ENCODE measurements around the gene CHST9.
"Not testable (repeated sequence)": the region's sequence is repeated elsewhere in the genome, so short reads cannot be mapped to it uniquely, and the experiment has no call there.

The CHST9 gene

GRCh38 chr18:27185025-27185763 is at the start of gene CHST9:
TSS of gene CHST9 (minus strand) at chr18:27185308. CDS start at chr18:27142809, 42,499 bp downstream.
- DNase-seq (ENCODE audit: low read depth) = no peak

- DNase-seq (ENCODE audit: low read depth) = not testable (repeated sequence)
Observed at GRCh38 chr18:27232355-27232754, 47.2 kb upstream of the CHST9 start.

GRCh38 chr18:27231671-27232070 is 46.6 kb upstream of the CHST9 start:
- DNase-seq (ENCODE audit: low read depth) = not testable (repeated sequence)

- DNase-seq (ENCODE audit: low read depth) = not testable (repeated sequence)
Observed at GRCh38 chr18:27231221-27231620, 46.1 kb upstream of the CHST9 start.

GRCh38 chr18:27227721-27228120 is 42.6 kb upstream of the CHST9 start:
- DNase-seq (ENCODE audit: low read depth) = no peak

GRCh38 chr18:27226556-27227075 is 41.5 kb upstream of the CHST9 start:
- DNase-seq (ENCODE audit: low read depth) = no peak

GRCh38 chr18:27225947-27226481 is 40.9 kb upstream of the CHST9 start:
- no peak for DNase-seq (ENCODE audit: low read depth)

- DNase-seq (ENCODE audit: low read depth) = no peak
Observed at GRCh38 chr18:27223526-27224291, 38.6 kb upstream of the CHST9 start.

GRCh38 chr18:27214831-27215230 is 29.7 kb upstream of the CHST9 start:
- DNase-seq (ENCODE audit: low read depth) = no peak

- DNase-seq (ENCODE audit: low read depth) = no peak
Observed at GRCh38 chr18:27213123-27213717, 28.1 kb upstream of the CHST9 start.

GRCh38 chr18:27211569-27211968 is 26.5 kb upstream of the CHST9 start:
- DNase-seq (ENCODE audit: low read depth) = no peak

GRCh38 chr18:27206411-27206810 is 21.3 kb upstream of the CHST9 start:
- DNase-seq (ENCODE audit: low read depth) = no peak

GRCh38 chr18:27202741-27203140 is 17.6 kb upstream of the CHST9 start:
- no peak for DNase-seq (ENCODE audit: low read depth)

GRCh38 chr18:27198036-27198435 is 12.9 kb upstream of the CHST9 start:
- DNase-seq (ENCODE audit: low read depth) = no peak

- DNase-seq (ENCODE audit: low read depth) = no peak
Observed at GRCh38 chr18:27188309-27188708, 3.2 kb upstream of the CHST9 start.

GRCh38 chr18:27185897-27186296 is 789 bp upstream of the CHST9 start:
- no peak for DNase-seq (ENCODE audit: low read depth)

GRCh38 chr18:27184115-27185024 is 738 bp downstream of the CHST9 start:
- no peak for DNase-seq (ENCODE audit: low read depth)

GRCh38 chr18:27181726-27182125 is 3.4 kb downstream of the CHST9 start:
- no peak for DNase-seq (ENCODE audit: low read depth)

GRCh38 chr18:27178424-27178823 is 6.7 kb downstream of the CHST9 start:
- no peak for DNase-seq (ENCODE audit: low read depth)

- no peak for DNase-seq (ENCODE audit: low read depth)
Observed at GRCh38 chr18:27175914-27176313, 9.2 kb downstream of the CHST9 start.

GRCh38 chr18:27175245-27175644 is 9.9 kb downstream of the CHST9 start:
- no peak for DNase-seq (ENCODE audit: low read depth)

Data from stimulated activated CD8-positive, alpha-beta memory T cell treated with anti-CD3 and anti-CD28 coated beads, Interleukin-15, amount 100 ng/mL, for 1 hour (primary cell).